Lung (tissue), 12 donors: ENCODE measurements around the gene CD34. TPM values are rescaled to one million over a fixed set of nuclear protein-coding genes. Genes with fewer than 3 reads are reported as not detected.

Source experiments
- ATAC-seq: fragments of 200-7000 bp; cut with Tn5 transposase; one replicate; pipeline ENCODE4 v1.9.1; 2020; ENCODE audit warnings: moderate number of reproducible peaks; ENCODE audit not compliant: insufficient read depth, low FRiP score
- DNase-seq, 3 donors: peaks; one replicate each; pipeline ENCODE4 v3.0.0-alpha.2; 2013 to 2017
- H3K27ac ChIP-seq, 2 donors: one replicate each; pipeline ENCODE4 v1.5.1; 2013; ENCODE audit warnings: mild to moderate bottlenecking in 2 of 2, moderate library complexity in 2 of 2, control low read depth in 1 of 2, inconsistent platforms in 1 of 2, low read depth in 1 of 2, low read length in 1 of 2
- H3K27me3 ChIP-seq, 3 donors: one replicate each; pipeline ENCODE4 v1.5.1; 2013; ENCODE audit warnings: low read length in 2 of 3; ENCODE audit not compliant: control insufficient read depth in 3 of 3, insufficient read depth in 3 of 3
- H3K36me3 ChIP-seq, 4 donors: one replicate each; pipeline ENCODE4 v1.5.1; 2013; ENCODE audit warnings: low read length in 4 of 4, mild to moderate bottlenecking in 1 of 4, moderate library complexity in 1 of 4; ENCODE audit not compliant: control insufficient read depth in 4 of 4, insufficient read depth in 4 of 4
- H3K4me1 ChIP-seq, 5 donors: one replicate each; pipeline ENCODE4 v1.5.1; 2013; ENCODE audit warnings: low read length in 5 of 5, mild to moderate bottlenecking in 2 of 5, moderate library complexity in 1 of 5; ENCODE audit not compliant: control insufficient read depth in 5 of 5, insufficient read depth in 5 of 5
- H3K4me3 ChIP-seq: one replicate; pipeline ENCODE4 v1.5.1; 2013; ENCODE audit warnings: mild to moderate bottlenecking, control low read depth, moderate library complexity
- H3K9ac ChIP-seq, 2 donors: one replicate each; pipeline ENCODE4 v1.5.1; 2013; ENCODE audit warnings: low read length in 2 of 2, control low read depth in 1 of 2; ENCODE audit not compliant: insufficient read depth in 1 of 2
- H3K9me3 ChIP-seq, 4 donors: one replicate each; pipeline ENCODE4 v1.5.1; 2013; ENCODE audit warnings: low read length in 3 of 4, mild to moderate bottlenecking in 1 of 4, moderate library complexity in 1 of 4; ENCODE audit not compliant: control insufficient read depth in 4 of 4, insufficient read depth in 3 of 4
- WGBS, 2 donors: extraction: QIAGEN DNeasy Blood & Tissue Kit; methylation state at CpG; one replicate each; pipeline ENCODE4 v1.1.7; 2013; 5-methylcytosine and 5-hydroxymethylcytosine counted together
- polyA plus RNA-seq, 2 donors: library from polyadenylated mRNA; stranded (reverse); fragments of 200-250 nt; gene quantifications; one replicate each; pipeline ENCODE4 v1.2.1, GENCODE V29; 2013
- total RNA-seq, 2 donors: library from RNA; depleted of rRNA in 1 of 2; stranded (reverse); fragments of >200 nt in 1 of 2; gene quantifications; one replicate each; pipeline ENCODE4 v1.2.1, GENCODE V29; 2014 to 2021
- TF ChIP-seq, protein P1 (sequence below): IDR thresholded peaks from 2 replicates; pipeline ENCODE4 v1.5.1; 2012; ENCODE audit warnings: mild to moderate bottlenecking; ENCODE audit errors: control extremely low read depth, extremely low read depth
- donor health status: control.
- donor health status: control.
- donor health status: Bipolar disorder and iron deficiency.
- donor health status: healthy.
- donor health status: DM: yes; HTN: yes; CAD: no.

The CD34 gene
- total and polyA plus RNA-seq, 4 donors: 23.6 to 81.9 (median 37.1) TPM

- 12 to 18% methylated on average over 8 of the region's 8 CpGs for WGBS, 2 donors
- Histone ChIP-seq H3K4me3 (no peak overlapping the region), H3K9ac (no peak overlapping the region), H3K27ac (peak overlapping the region in 1 of 2 donors; percentile 30), H3K36me3 (no peaks in the 10 kb centered on the region), H3K4me1 (peaks cover 0 to 10% (median 3%) of the 10 kb centered on the region in 5 donors), H3K9me3 (no peaks in the 10 kb centered on the region), H3K27me3 (no peaks in the 10 kb centered on the region)
- TF ChIP-seq, protein P1, sequence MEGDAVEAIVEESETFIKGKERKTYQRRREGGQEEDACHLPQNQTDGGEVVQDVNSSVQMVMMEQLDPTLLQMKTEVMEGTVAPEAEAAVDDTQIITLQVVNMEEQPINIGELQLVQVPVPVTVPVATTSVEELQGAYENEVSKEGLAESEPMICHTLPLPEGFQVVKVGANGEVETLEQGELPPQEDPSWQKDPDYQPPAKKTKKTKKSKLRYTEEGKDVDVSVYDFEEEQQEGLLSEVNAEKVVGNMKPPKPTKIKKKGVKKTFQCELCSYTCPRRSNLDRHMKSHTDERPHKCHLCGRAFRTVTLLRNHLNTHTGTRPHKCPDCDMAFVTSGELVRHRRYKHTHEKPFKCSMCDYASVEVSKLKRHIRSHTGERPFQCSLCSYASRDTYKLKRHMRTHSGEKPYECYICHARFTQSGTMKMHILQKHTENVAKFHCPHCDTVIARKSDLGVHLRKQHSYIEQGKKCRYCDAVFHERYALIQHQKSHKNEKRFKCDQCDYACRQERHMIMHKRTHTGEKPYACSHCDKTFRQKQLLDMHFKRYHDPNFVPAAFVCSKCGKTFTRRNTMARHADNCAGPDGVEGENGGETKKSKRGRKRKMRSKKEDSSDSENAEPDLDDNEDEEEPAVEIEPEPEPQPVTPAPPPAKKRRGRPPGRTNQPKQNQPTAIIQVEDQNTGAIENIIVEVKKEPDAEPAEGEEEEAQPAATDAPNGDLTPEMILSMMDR: no peak
- ATAC-seq: no peak
- DNase-seq: no peak
Observed at GRCh38 chr1:207873055-207873890, 37.7 kb downstream of the CD34 start.

DNA sequence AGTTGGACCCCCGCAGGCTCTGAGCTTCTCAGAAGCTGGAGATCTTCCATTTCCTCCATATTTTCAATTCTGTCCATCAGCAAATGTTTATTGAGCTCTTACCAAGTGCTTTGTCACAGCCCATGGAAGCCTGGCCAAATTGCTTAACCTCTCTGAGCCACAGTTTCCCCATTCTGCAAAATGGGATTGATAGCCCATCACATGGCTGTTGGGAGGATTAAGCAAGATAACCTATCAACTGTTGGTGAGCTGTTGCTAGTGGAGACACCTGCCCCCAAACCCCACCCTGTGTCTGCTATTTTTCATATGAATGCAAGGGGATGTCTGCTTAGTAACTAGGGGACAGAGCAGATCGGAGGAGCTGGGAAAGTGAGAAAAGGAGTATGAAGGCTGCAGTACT lies 38.3 kb downstream of the CD34 start:
- WGBS, 2 donors: 80 to 87% methylated on average over 2 of the region's 2 CpGs
- TF ChIP-seq, protein P1: no peak
- DNase-seq: no peak
- no peak overlapping the region for H3K9ac ChIP-seq
- no peak overlapping the region for H3K27ac ChIP-seq
- no peaks in the 10 kb centered on the region for H3K36me3 ChIP-seq
- H3K4me1 ChIP-seq: peaks cover 0 to 17% (median 7%) of the 10 kb centered on the region in 5 donors
- no peaks in the 10 kb centered on the region for H3K9me3 ChIP-seq
- no peak overlapping the region for H3K4me3 ChIP-seq
- ATAC-seq: no peak
- no peaks in the 10 kb centered on the region for H3K27me3 ChIP-seq

DNA sequence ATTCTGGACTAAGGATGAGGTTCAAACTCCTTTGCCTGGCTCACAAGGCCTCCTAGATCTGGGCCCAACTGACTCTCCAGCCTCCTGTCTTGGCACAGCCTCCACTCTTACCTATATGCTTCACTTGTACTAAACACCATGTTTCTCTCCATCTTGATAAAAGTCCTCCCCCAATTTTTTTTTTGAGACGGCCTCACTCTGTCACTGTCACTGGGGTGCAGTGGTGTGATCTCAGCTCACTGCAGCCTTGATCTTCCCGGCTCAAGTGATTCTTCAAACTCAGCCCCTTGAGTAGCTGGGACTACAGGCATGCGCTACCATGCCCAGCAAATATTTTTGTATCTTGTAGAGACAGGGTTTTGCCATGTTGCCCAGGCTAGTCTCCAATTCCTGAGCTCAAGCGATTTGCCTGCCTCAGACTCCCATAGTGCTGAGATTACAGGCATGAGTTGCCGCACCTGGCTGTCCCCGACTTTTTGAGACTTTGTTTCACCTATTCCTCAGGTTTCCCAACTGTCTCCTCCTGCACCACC lies 39.7 kb downstream of the CD34 start:
- TF ChIP-seq, protein P1: no peak
- ATAC-seq: no peak

More for the DNA sequence above, 39.7 kb downstream of the CD34 start:
- Histone ChIP-seq H3K4me1 (peaks cover 2 to 18% (median 10%) of the 10 kb centered on the region in 5 donors), H3K9me3 (no peaks in the 10 kb centered on the region), H3K27ac (peak overlapping the region in 1 of 2 donors; percentile 16), H3K9ac (no peak overlapping the region), H3K27me3 (no peaks in the 10 kb centered on the region), H3K4me3 (no peak overlapping the region), H3K36me3 (no peaks in the 10 kb centered on the region)
- DNase-seq: no peak
- 82 to 90% methylated on average over 6 of the region's 6 CpGs for WGBS, 2 donors
